Glomerular visceral epithelial cell (primary cell): ENCODE data around the gene OR4D6.
A peak's percentile ranks its signal among the peaks of the same experiment; 100 is the strongest.
"Not testable (repeated sequence)": the region's sequence is repeated elsewhere in the genome, so short reads cannot be mapped to it uniquely, and the experiment has no call there.

Source experiments
- DNase-seq: peaks from one replicate; pipeline ENCODE4 v3.0.0-alpha.2; 2016; ENCODE audit errors: extremely low spot score

The OR4D6 gene

DNA sequence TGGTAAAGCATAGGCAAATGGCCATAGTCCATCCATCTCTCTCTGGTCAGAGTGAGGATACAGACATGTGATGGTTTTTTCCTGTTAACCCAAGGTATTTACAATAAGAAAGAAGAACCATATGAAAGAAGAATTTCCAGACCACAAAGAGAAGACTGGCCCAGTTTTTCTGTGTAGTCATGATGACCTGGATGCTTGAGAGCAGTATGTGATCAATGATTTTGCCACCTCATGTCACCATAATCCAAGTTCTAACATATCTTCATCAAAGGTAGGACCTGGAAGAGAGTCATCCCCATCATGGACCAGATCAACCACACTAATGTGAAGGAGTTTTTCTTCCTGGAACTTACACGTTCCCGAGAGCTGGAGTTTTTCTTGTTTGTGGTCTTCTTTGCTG, at the start of gene OR4D6:
Gene OR4D6 (plus strand): TSS at position 301 of the 400 bp plus-strand sequence. CDS start 0 bp downstream, at position 301.
- DNase-seq, result no peak

GRCh38 chr11:59413646-59414045, 43.1 kb upstream of the OR4D6 start:
- no peak for DNase-seq

GRCh38 chr11:59415111-59415510, 41.6 kb upstream of the OR4D6 start:
- no peak for DNase-seq

DNA sequence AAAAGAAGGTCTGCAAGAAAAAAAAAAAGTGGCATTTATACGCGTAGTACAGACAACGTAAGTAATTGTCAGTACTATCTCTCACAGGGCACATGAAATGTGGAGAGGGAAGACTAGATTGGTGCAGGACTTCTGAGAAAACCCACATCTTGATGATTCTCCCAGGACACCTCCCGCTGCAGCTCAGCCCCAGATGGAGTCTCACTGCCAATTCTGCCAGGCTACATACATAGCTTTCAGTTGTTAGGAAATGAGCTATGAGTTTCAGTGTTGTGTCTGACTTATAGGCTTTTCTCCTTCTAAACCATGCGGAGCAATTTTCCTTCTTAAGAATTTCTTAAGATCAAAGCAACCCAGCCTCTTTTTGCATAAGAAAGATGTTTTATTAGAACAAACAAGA, 40.1 kb upstream of the OR4D6 start:
- no peak for DNase-seq

DNA sequence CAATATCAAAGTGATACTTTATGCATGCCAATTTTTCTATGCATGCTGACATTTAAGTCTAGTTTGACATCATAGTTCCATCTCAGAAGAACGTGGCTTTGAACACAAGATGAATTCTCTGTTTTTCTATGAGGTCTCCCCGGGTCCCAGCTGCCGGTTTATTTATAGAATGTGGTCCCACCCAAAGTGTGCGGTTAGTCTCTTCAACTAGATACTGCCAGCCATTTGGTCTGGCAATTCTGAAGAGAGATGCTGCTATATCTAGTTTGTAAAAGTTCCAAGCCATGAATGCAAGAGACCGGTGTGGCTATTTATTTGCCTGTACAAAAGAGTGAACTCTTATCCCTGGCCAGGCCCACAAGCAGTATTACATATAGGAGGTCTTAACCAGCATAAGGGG, 39.7 kb upstream of the OR4D6 start:
- no peak for DNase-seq

GRCh38 chr11:59418156-59418555, 38.6 kb upstream of the OR4D6 start:
- no peak for DNase-seq

DNA sequence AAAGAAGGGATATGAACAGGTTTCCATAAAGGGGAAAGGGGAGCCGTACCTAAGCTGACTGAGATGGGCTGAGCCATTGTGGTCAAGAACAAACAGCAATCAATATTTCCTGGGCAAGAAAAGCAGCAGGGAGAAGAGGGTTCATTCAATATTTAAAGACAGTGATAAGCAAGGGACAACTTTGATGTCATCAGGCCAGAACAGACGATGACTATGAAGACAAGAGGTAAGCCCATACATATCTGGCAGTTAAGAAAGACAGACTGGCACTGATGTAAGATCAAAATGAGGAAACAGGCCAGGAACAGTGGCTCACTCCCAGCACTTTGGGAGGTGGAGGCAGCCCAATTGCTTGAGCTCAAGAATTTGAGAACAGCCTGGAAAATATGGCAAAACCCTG, 32.9 kb upstream of the OR4D6 start:
- DNase-seq, result no peak

- DNase-seq, result no peak
These were observed 31.6 kb upstream of the OR4D6 start for GRCh38 chr11:59425131-59425530.

GRCh38 chr11:59426361-59427067, 30.2 kb upstream of the OR4D6 start, which contains the start of gene OR5A2:
Gene OR5A2, minus strand, starts transcription at chr11:59426413. Its CDS starts 3,460 bp downstream, at chr11:59422953.
- DNase-seq, result no peak

DNA sequence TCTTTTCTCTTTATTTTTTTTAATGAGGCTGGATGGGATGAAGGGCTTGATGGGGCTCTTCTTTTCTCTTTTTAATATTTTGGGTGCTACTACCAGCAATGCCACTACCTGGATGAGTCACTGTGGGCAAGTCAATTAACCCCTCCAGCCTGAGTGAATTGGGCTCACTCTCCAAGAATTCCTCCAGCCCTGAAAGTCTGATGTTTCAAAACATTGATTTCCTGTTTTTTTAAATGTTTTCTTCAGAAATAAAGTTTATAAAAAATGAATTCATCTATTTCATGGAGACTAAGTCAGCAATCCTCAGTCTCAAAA, 29.7 kb upstream of the OR4D6 start:
- no peak for DNase-seq

DNA sequence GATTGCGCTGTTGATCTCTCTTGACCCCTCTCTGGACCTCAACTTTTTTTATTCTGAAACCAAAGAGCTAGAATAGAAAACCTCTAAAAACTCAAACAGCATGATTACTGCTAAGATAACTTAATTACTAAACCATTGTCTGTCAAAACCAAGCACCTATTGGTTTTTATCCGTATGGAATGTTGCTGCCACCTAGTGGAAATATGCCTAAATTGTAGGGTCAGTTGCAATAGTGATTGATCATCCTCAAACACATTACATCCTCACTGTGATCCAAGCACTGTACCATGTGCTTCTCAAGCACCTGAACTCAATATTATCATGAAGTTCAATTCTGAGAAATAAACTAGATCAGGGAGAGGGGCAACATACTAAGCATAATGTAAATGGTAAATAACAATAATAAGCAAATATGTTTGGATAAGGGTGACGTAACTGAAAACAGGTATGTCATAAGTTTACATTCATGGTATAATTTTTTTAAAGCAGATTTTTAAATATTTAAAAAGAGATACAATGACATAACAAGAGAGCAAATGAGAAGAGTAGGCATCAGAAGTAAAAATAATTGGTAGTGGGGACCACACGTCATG, 26.7 kb upstream of the OR4D6 start:
- peak; percentile 40 for DNase-seq

GRCh38 chr11:59436169-59436568, 20.6 kb upstream of the OR4D6 start, which contains the start of gene OR5A1:
Gene OR5A1, plus strand, starts transcription at chr11:59436469. Its CDS starts 6,700 bp downstream, at chr11:59443169.
- no peak for DNase-seq

- DNase-seq, result no peak
These were observed 19.0 kb upstream of the OR4D6 start for GRCh38 chr11:59437770-59438169.

- not testable (repeated sequence) for DNase-seq
These were observed 11.1 kb upstream of the OR4D6 start for GRCh38 chr11:59445624-59446023.

GRCh38 chr11:59448484-59448883, 8.3 kb upstream of the OR4D6 start:
- DNase-seq, result no peak

- DNase-seq, result no peak
These were observed 3.2 kb downstream of the OR4D6 start for GRCh38 chr11:59459916-59460315.

GRCh38 chr11:59463190-59463641, 6.5 kb downstream of the OR4D6 start:
- no peak for DNase-seq

- no peak for DNase-seq
These were observed 16.3 kb downstream of the OR4D6 start, which contains the start of gene OR4D10 for GRCh38 chr11:59473015-59473414. Gene OR4D10, plus strand, starts transcription at chr11:59473315. Its CDS starts 4,115 bp downstream, at chr11:59477430.

DNA sequence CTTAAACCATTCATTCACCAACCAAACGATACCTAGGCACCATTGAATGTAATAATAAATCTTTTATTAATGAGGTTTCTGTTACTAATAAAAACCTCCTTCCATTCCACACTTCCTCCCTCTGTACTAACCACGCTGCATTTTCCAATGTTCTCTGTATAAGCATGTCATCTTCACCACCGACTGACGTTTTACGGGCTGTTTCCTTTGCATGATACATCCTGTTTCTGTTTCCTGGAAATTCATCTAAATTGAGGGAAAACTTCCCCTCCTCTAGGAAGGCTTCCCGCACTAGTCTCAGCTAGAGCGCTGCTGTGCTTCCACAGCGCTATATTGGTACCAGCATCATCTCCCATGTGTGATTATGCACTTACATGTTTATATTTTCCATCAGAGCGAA, 18.4 kb downstream of the OR4D6 start:
- no peak for DNase-seq

- no peak for DNase-seq
These were observed 23.1 kb downstream of the OR4D6 start for GRCh38 chr11:59479906-59480305.

DNA sequence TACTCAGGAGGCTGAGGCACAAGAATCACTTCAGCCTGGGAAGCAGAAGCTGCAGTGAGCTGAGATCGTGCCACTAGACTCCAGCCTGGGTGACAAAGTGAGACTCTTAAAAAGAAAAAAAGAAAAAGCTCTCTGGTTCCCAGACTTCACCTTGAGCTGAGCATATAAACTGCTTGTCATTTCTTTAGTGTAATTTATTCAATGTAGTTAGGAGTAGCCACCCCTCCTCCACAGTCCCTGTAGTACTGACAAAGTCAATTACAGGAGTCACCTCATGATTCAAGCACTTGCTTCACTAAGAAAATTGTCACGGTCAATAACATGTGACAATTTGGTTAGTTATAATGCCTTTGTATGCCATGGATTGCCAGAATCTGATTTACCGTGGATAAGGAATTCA, 23.6 kb downstream of the OR4D6 start:
- DNase-seq, result no peak

GRCh38 chr11:59501931-59502330, 45.2 kb downstream of the OR4D6 start:
- no peak for DNase-seq

GRCh38 chr11:59503276-59503675, 46.5 kb downstream of the OR4D6 start, which contains the start of gene OR4D11:
Gene OR4D11, plus strand, starts transcription at chr11:59503576. Its CDS starts 0 bp downstream, at chr11:59503576.
- DNase-seq, result no peak
